Glutamatergic neuron (in vitro differentiated cells): ENCODE data around the gene PEX11G. TPM values are rescaled to one million over a fixed set of nuclear protein-coding genes. Genes with fewer than 3 reads are reported as not detected.

Experiments
- DNase-seq: peaks from one replicate; pipeline ENCODE4 v3.0.0; 2022
- H3K27ac Mint-ChIP-seq: one replicate; pipeline ENCODE4 v1.8.0; 2020; ENCODE audit warnings: mild to moderate bottlenecking, mixed read lengths, inconsistent platforms; ENCODE audit not compliant: unreplicated experiment
- H3K27me3 Mint-ChIP-seq: one replicate; pipeline ENCODE4 v1.8.0; 2020; ENCODE audit warnings: mild to moderate bottlenecking, moderate library complexity, mixed read lengths, inconsistent platforms; ENCODE audit not compliant: unreplicated experiment
- H3K36me3 Mint-ChIP-seq: one replicate; pipeline ENCODE4 v1.8.0; 2020; ENCODE audit warnings: mild to moderate bottlenecking, mixed read lengths, inconsistent platforms; ENCODE audit not compliant: unreplicated experiment
- H3K4me1 Mint-ChIP-seq: one replicate; pipeline ENCODE4 v1.8.0; 2020; ENCODE audit warnings: mild to moderate bottlenecking, low read depth, mixed read lengths, inconsistent platforms; ENCODE audit not compliant: unreplicated experiment
- H3K4me3 Mint-ChIP-seq: one replicate; pipeline ENCODE4 v1.8.0; 2020; ENCODE audit warnings: mild to moderate bottlenecking, mixed read lengths, inconsistent platforms; ENCODE audit not compliant: unreplicated experiment
- H3K9me3 Mint-ChIP-seq: one replicate; pipeline ENCODE4 v1.8.0; 2020; ENCODE audit warnings: mild to moderate bottlenecking, moderate library complexity, mixed read lengths, inconsistent platforms; ENCODE audit not compliant: unreplicated experiment
- CTCF ChIP-seq: fragments of 200-600 bp; sonication (generic); IDR thresholded peaks from one replicate; pipeline ENCODE4 v1.5.0; 2021; ENCODE audit not compliant: partially characterized antibody, unreplicated experiment
- total RNA-seq: library from RNA; stranded (reverse); fragmentation: NEBNext Ultra II Directional; extraction: Animal tissue kit (Norgen Biotek cat#: 25700); gene quantifications from one replicate; pipeline ENCODE4 v1.2.1, GENCODE V29; 2021; ENCODE audit not compliant: unreplicated experiment

PEX11G gene
- total RNA-seq, 1 donor from 2014 or later: 2.6 TPM

GRCh38 chr19:7467009-7467989 lies 21.5 kb downstream of the PEX11G start:
- TF ChIP-seq CTCF: no peak
- Mint-ChIP-seq H3K27ac (no peak overlapping the region), H3K9me3 (peaks cover 6% of the 10 kb centered on the region), H3K27me3 (peaks cover 2% of the 10 kb centered on the region), H3K36me3 (no peaks in the 10 kb centered on the region), H3K4me3 (no peak overlapping the region), H3K4me1 (no peaks in the 10 kb centered on the region)
- DNase-seq: no peak

GRCh38 chr19:7463575-7463974 lies 25.3 kb downstream of the PEX11G start:
- DNase-seq: no peak
- peaks cover 6% of the 10 kb centered on the region for H3K9me3 Mint-ChIP-seq
- H3K36me3 Mint-ChIP-seq: no peaks in the 10 kb centered on the region
- TF ChIP-seq CTCF: no peak
- no peak overlapping the region for H3K4me3 Mint-ChIP-seq
- H3K4me1 Mint-ChIP-seq: no peaks in the 10 kb centered on the region
- H3K27me3 Mint-ChIP-seq: peaks cover 8% of the 10 kb centered on the region
- H3K27ac Mint-ChIP-seq: no peak overlapping the region

- Mint-ChIP-seq H3K4me1 (no peaks in the 10 kb centered on the region), H3K4me3 (no peak overlapping the region), H3K27ac (no peak overlapping the region), H3K9me3 (peaks cover 3% of the 10 kb centered on the region), H3K27me3 (peaks cover 6% of the 10 kb centered on the region), H3K36me3 (peaks cover 2% of the 10 kb centered on the region)
- TF ChIP-seq CTCF: no peak
- no peak for DNase-seq
Measured at GRCh38 chr19:7461841-7462629, 26.8 kb downstream of the PEX11G start.

GRCh38 chr19:7460562-7460966 lies 28.3 kb downstream of the PEX11G start:
- no peak overlapping the region for H3K27ac Mint-ChIP-seq

More at GRCh38 chr19:7460562-7460966, 28.3 kb downstream of the PEX11G start:
- no peak for DNase-seq
- Mint-ChIP-seq H3K27me3 (peaks cover 6% of the 10 kb centered on the region), H3K4me3 (no peak overlapping the region), H3K9me3 (peaks cover 7% of the 10 kb centered on the region), H3K36me3 (peaks cover 14% of the 10 kb centered on the region), H3K4me1 (no peaks in the 10 kb centered on the region)
- TF ChIP-seq CTCF: no peak
